ES-I3 (cell line): ENCODE measurements around the gene RREB1.

Source experiments
- H3K36me3 ChIP-seq: 2 replicates; pipeline ENCODE4 v1.6.1; 2013; ENCODE audit warnings: mild to moderate bottlenecking, low read length, control low read depth, moderate library complexity; ENCODE audit not compliant: insufficient read depth
- H3K4me1 ChIP-seq: 2 replicates; pipeline ENCODE4 v1.6.1; 2013; ENCODE audit warnings: mild to moderate bottlenecking, control low read depth, low read length; ENCODE audit not compliant: insufficient read depth
- H3K9ac ChIP-seq: 2 replicates; pipeline ENCODE4 v1.6.1; 2013; ENCODE audit warnings: low read depth, mild to moderate bottlenecking, low read length, moderate library complexity
- H3K9me3 ChIP-seq: 2 replicates; pipeline ENCODE4 v1.6.1; 2013; ENCODE audit warnings: mild to moderate bottlenecking, low read length, moderate library complexity; ENCODE audit not compliant: control insufficient read depth, insufficient read depth

Gene RREB1

DNA sequence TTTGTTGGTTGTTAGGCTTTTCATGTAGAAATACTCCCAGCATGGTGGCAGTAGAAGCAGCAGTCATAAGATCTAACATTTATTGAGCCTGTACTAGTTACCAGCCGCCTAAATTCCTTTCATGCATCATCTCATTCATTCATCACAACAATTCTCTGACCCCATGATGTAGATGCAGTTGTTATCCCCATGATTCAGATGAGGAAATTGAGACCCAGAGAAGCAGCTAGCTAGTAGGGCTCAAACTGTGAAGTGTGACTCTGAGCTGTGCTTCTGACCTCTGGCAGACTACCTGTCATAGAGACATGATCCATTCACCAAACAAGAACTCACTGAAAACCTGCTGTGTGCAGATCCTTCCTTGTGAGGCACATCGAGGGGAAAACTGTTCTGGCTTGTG is 16.9 kb downstream of the RREB1 start:
- H3K9me3 ChIP-seq, result no peaks in the 10 kb centered on the region
- H3K4me1 ChIP-seq, result peaks cover 2% of the 10 kb centered on the region
- H3K36me3 ChIP-seq, result no peaks in the 10 kb centered on the region
- no peak overlapping the region for H3K9ac ChIP-seq

- Histone ChIP-seq H3K4me1 (no peaks in the 10 kb centered on the region), H3K9me3 (no peaks in the 10 kb centered on the region), H3K36me3 (no peaks in the 10 kb centered on the region), H3K9ac (no peak overlapping the region)
Observed at GRCh38 chr6:7125290-7125689, 17.5 kb downstream of the RREB1 start.

DNA sequence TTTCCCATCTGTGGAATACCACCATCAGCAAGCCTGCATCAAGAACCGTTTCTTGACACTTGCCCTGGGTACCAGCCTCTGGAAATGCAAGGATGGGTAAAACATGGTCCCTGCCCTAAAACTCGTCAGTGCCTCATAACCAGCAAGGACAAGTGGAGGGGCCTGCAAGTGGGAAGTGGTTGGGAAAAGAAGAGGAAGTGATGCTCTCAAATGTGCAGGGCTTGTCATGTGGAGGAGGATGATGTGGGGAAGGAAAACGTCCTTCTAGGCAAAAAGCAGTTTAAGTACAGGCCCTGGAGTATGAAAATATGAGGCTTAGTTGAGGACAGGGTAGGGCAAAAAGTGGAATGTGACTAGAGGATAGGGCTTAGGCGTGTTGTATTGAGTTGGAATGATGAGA is 19.0 kb downstream of the RREB1 start:
- Histone ChIP-seq H3K9ac (no peak overlapping the region), H3K4me1 (no peaks in the 10 kb centered on the region), H3K9me3 (no peaks in the 10 kb centered on the region), H3K36me3 (no peaks in the 10 kb centered on the region)

DNA sequence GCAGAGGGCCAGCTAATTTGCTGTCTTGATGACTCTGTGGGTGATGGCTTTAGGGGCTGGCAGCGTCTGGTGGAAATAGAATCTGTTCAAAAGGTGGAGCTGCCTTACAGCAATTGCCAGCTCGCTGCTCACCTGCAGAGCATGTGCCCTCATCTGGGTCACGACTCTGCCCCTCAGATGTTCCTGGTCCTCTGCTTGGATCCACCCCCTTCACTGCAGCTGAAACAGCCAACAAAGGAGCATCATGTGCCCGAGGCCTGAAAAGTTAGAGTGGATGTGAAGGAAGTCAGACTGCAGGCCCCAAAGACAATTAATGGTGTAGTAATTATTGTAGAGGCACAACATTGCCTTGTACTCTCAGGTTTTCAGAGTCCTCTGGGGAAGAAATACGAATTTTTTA is 19.9 kb downstream of the RREB1 start:
- H3K4me1 ChIP-seq, result no peaks in the 10 kb centered on the region
- no peaks in the 10 kb centered on the region for H3K36me3 ChIP-seq

DNA sequence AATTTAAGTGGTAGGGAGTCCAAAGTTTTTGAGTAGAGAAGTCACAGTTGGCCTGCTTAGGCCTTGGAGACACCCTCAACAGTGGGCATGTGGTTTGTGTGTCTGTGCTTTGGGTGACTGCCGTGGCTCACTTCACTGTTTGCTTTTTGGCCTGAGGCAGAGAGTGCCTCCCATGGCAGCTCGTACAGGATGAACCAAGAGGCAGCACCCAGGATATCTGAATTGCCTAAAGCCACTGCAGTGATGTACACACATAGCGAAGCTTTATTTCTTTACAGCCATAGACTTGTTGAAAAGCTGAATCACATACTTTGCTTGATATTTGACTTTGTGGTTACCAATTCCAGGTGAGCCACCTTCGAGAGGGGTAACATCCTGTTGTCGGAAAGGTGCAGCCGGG is 21.6 kb downstream of the RREB1 start:
- H3K9me3 ChIP-seq, result no peaks in the 10 kb centered on the region
- H3K36me3 ChIP-seq, result no peaks in the 10 kb centered on the region
- no peak overlapping the region for H3K9ac ChIP-seq
- H3K4me1 ChIP-seq, result no peaks in the 10 kb centered on the region

More for the DNA sequence above, 19.9 kb downstream of the RREB1 start:
- no peak overlapping the region for H3K9ac ChIP-seq
- H3K9me3 ChIP-seq, result no peaks in the 10 kb centered on the region

DNA sequence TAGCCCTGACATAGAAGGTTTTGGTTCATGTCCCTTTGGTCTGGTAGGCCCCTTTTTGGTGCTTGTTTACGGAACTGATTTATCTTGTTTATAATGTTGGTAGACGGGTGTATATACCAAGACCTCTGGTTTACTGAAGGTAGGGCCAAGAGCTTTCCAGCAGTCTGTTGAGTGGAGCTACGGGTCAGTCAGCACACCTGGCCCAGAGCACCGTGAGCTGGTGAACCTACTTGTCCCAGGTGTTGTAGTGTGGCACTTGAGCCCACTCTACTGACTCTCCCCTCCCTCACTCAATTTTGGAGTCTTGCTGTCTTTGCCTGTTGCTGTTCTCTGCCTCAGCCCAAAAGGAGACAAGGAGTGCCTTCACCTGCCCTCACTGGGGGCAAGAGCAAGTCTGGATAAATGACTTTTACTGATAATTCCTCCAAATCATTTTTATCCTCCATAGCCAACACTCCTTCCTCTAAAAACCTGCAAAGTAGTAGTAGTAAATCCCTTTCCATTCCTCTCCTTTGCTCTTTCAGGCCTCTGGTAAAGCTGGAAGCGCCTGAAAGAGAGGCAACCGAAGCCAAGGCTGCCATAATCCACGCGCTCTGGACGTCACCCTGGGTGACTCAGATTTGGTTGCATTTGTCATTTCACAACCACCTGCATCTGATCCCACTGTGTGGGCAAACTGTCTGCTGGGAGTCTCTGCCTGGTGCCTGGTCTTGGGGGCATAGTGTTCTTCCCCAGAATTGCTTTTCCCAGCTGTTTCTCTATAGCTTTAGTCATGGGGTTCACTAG is 22.2 kb downstream of the RREB1 start:
- Histone ChIP-seq H3K36me3 (no peaks in the 10 kb centered on the region), H3K9ac (no peak overlapping the region), H3K9me3 (no peaks in the 10 kb centered on the region), H3K4me1 (no peaks in the 10 kb centered on the region)

DNA sequence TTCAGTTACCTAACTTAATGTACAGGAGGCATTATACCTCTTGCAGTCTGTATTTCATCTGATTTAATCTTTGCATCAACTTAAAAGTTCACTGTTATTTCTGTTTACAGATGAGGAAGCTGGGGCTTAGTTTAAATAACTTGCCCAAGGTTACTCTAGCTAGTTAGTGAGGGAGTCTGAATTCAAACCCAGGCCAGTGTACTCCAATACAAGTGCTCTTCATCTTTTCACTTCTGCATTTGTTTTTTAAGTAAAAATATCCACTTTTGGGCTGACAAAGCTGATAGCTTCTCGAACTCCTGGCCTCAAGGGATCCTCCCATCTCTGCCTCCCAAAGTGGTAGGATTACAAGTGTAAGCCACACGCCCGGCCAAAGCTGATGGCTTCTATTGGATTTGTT is 23.6 kb downstream of the RREB1 start:
- Histone ChIP-seq H3K9me3 (no peaks in the 10 kb centered on the region), H3K9ac (no peak overlapping the region), H3K4me1 (no peaks in the 10 kb centered on the region), H3K36me3 (no peaks in the 10 kb centered on the region)

GRCh38 chr6:7132398-7133035 is 24.8 kb downstream of the RREB1 start:
- Histone ChIP-seq H3K4me1 (peaks cover 8% of the 10 kb centered on the region), H3K9me3 (no peaks in the 10 kb centered on the region), H3K9ac (no peak overlapping the region), H3K36me3 (no peaks in the 10 kb centered on the region)

DNA sequence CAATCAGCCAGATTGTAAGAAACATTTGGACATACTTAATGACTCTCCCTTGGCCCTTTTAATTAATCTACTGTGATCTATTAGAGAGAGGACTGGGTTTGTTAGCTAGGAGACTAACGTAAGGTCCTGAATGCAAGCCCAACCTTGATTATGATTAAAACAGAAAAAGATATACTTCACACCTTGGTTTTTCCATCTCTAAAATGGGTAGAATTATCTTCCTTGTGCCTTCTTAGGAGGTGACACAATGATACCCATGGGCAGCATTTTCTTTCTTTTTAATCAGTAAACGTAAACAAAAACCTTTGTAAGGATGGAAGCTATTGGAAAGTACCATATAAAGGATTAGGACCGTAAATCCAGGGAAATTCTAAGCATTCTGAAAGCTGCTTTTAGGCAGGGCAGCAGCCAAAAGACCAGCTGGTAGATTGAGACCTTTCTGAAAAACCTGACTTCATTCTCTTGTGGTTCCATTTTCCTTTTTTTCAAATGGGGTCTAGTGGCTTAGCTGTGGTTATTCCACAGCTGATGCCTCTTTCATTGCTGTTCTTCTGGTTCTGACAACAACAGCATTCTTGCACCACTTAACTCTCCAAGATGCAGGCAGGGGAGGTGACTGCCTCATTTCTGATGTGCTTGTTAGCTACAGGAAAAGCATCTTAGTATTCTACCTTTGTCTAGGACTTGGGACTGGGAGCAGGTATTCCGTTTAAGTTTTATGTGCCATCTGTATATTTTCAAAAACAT is 27.4 kb downstream of the RREB1 start:
- Histone ChIP-seq H3K4me1 (peaks cover 19% of the 10 kb centered on the region), H3K9ac (no peak overlapping the region), H3K36me3 (no peaks in the 10 kb centered on the region), H3K9me3 (no peaks in the 10 kb centered on the region)

DNA sequence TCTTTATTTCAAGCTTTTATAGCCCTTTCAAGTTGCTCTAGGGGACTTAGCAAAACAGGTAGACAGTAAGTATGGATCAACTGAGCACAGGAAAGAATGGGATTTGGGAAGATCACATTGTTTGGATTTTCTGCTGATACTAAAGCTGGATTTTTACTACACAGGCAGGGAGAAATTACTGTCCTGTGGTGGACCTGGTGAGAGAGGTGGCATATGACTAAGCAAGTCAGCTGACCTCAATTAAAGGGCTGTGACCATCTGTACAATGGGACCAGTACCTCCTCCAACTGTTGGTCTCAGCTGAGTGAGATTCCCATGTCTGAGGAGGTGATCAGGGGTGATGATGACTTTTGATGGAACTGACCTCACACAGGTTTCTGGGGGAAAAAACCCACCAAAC is 28.0 kb downstream of the RREB1 start:
- no peaks in the 10 kb centered on the region for H3K9me3 ChIP-seq
- no peak overlapping the region for H3K9ac ChIP-seq
- H3K36me3 ChIP-seq, result no peaks in the 10 kb centered on the region
- peaks cover 19% of the 10 kb centered on the region for H3K4me1 ChIP-seq

- Histone ChIP-seq H3K36me3 (no peaks in the 10 kb centered on the region), H3K4me1 (peaks cover 19% of the 10 kb centered on the region), H3K9me3 (no peaks in the 10 kb centered on the region), H3K9ac (0 out of 2 replicates have a peak overlapping the region, but pooled peaks have one; percentile 2)
Observed at GRCh38 chr6:7136859-7137334, 29.1 kb downstream of the RREB1 start.

- peak overlapping the region; percentile 2; the same call in 1 of the 2 replicates for H3K9ac ChIP-seq
Observed at GRCh38 chr6:7137335-7138045, 29.7 kb downstream of the RREB1 start.

DNA sequence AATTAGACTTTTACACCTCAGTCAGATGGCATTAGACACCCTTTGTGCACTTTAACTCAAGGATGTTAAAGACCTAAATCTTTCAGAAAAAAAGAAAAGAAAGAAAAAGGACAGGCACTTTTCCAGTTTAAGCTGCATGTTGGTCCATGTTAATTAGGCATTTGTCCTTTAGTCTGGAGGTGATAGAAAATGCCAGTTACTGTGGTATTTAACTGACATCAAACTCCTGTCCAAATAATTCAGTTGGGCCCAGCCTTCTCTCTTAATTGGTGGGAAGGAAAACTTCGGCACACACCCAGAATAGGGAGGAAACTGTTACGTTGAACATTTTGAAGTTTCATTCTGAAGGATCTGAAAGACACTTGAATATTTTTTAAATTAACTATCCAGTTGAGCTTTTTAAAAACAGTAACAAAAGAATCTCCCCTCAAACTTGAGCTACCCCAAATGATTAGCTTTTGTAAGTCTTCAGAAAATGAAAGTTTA is 30.3 kb downstream of the RREB1 start:
- Histone ChIP-seq H3K9ac (no peak overlapping the region), H3K9me3 (no peaks in the 10 kb centered on the region), H3K4me1 (peaks cover 22% of the 10 kb centered on the region), H3K36me3 (no peaks in the 10 kb centered on the region)

More at GRCh38 chr6:7137335-7138045, 29.7 kb downstream of the RREB1 start:
- Histone ChIP-seq H3K36me3 (no peaks in the 10 kb centered on the region), H3K9me3 (no peaks in the 10 kb centered on the region), H3K4me1 (peaks cover 19% of the 10 kb centered on the region)

GRCh38 chr6:7138921-7139358 is 31.2 kb downstream of the RREB1 start:
- no peak overlapping the region for H3K9ac ChIP-seq
- no peaks in the 10 kb centered on the region for H3K36me3 ChIP-seq
- H3K4me1 ChIP-seq, result peaks cover 27% of the 10 kb centered on the region
- no peaks in the 10 kb centered on the region for H3K9me3 ChIP-seq
